ENCODE data around the gene GPR35. TPM values are rescaled to one million over a fixed set of nuclear protein-coding genes. Genes with fewer than 3 reads are reported as not detected.
A peak's percentile ranks its signal among the peaks of the same experiment; 100 is the strongest.
"Not testable (repeated sequence)": the region's sequence is repeated elsewhere in the genome, so short reads cannot be mapped to it uniquely, and the experiment has no call there.

GPR35 gene
- total RNA-seq, 1 donor from 2014 or later = 5.4 TPM

- DNase-seq (ENCODE audit: low spot score in 2 of 2, unreplicated experiment in 2 of 2) = no peak
- Mint-ChIP-seq H3K36me3 (peaks cover 20% of the 10 kb centered on the region), H3K4me1 (peaks cover 3% of the 10 kb centered on the region), H3K4me3 (no peak overlapping the region), H3K27me3 (ENCODE audit: low read depth) (no peaks in the 10 kb centered on the region), H3K9me3 (peaks cover 8% of the 10 kb centered on the region), H3K27ac (no peak overlapping the region)
- TF ChIP-seq CTCF (IDR thresholded peaks at IDR 0.05; ENCODE audit: unreplicated experiment) = no peak
These were observed 9.9 kb upstream of the GPR35 start for GRCh38 chr2:240615396-240615795.

- Mint-ChIP-seq H3K9me3 (peaks cover 8% of the 10 kb centered on the region), H3K27me3 (ENCODE audit: low read depth) (no peaks in the 10 kb centered on the region), H3K27ac (peak overlapping the region; percentile 21), H3K4me1 (peaks cover 3% of the 10 kb centered on the region), H3K36me3 (peaks cover 20% of the 10 kb centered on the region), H3K4me3 (no peak overlapping the region)
- no peak for DNase-seq (ENCODE audit: low spot score in 2 of 2, unreplicated experiment in 2 of 2)
- TF ChIP-seq CTCF (IDR thresholded peaks at IDR 0.05; ENCODE audit: unreplicated experiment) = no peak
These were observed 9.3 kb upstream of the GPR35 start for GRCh38 chr2:240615820-240616547.

DNA sequence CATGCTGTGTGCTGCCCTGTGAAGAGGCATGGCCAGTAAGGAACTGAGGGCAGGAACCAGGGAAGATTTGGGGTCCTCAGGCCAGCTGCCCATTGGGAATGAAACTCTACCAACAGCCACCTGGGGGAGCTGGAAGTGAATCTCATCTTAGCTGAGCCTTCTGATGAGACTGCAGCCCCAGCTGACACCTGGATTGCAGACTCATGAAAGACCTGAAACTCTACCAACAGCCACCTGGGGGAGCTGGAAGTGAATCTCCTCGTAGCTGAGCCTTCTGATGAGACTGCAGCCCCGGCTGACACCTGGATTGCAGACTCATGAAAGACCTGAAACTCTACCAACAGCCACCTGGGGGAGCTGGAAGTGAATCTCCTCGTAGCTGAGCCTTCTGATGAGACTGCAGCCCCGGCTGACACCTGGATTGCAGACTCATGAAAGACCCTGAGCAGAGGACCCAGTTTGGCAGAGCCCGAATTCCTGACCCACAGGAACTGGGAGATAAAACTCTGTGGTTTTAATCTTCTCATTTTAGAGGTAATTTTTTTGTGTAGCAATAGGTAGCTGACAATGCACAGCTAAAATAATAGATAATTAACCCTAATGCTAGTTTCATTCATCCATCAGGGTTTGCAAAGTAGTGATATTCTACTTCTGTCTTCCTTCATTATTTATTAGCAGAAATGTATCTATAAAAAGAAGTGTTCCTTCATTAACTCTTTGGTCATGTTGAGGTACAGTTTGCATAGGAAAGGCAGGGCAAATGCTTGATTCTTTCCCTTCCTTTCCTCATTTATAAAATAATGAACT, 8.2 kb upstream of the GPR35 start:
- not testable (repeated sequence) for H3K27ac Mint-ChIP-seq; H3K4me1 Mint-ChIP-seq; H3K9me3 Mint-ChIP-seq; H3K4me3 Mint-ChIP-seq; DNase-seq (ENCODE audit: low spot score in 2 of 2, unreplicated experiment in 2 of 2); H3K27me3 Mint-ChIP-seq (ENCODE audit: low read depth)
- H3K36me3 Mint-ChIP-seq = peaks cover 14% of the 10 kb centered on the region

- TF ChIP-seq CTCF (IDR thresholded peaks at IDR 0.05; ENCODE audit: unreplicated experiment) = no peak
- Mint-ChIP-seq H3K27me3 (ENCODE audit: low read depth) (no peaks in the 10 kb centered on the region), H3K27ac (no peak overlapping the region), H3K4me1 (peaks cover 5% of the 10 kb centered on the region), H3K9me3 (peaks cover 8% of the 10 kb centered on the region), H3K36me3 (peaks cover 14% of the 10 kb centered on the region), H3K4me3 (no peak overlapping the region)
- no peak for DNase-seq (ENCODE audit: low spot score in 2 of 2, unreplicated experiment in 2 of 2)
These were observed 6.5 kb upstream of the GPR35 start for GRCh38 chr2:240618776-240619175.

DNA sequence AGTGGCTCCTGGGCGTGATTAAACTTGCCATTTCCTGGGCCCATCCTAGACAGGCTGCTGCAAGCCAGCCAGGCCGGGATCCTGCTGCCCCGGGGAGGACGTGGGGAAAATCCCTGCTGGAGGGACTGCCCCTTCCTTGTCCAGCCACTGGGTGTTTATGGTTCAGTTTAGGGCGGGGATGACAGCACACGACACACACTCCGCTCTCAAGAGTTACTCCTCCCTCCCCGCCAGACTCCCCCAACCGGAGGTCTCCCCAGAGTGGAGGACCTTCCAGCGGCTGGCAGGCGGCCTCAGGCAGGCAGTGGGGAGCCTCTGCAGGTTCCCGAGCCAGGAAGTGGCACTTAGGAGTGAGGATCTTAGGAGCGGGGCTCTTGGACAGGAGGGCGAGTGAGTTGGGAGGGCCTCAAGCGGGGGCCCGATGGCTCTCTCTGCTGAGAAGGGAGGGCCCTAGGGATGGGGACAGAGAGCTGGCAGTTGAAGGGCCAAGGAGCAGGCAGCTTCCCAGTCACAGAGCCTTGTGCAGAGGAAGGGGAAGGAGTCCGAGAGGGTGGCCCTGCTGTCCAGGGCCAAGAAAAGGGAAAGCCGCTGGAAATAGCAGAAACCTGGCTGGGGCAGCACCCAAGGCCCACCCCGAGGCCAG, 5.7 kb upstream of the GPR35 start:
- no peak for TF ChIP-seq CTCF (IDR thresholded peaks at IDR 0.05; ENCODE audit: unreplicated experiment)
- peaks cover 14% of the 10 kb centered on the region for H3K36me3 Mint-ChIP-seq
- H3K4me3 Mint-ChIP-seq = no peak overlapping the region
- no peak overlapping the region for H3K27ac Mint-ChIP-seq
- DNase-seq (ENCODE audit: low spot score in 2 of 2, unreplicated experiment in 2 of 2) = no peak
- H3K9me3 Mint-ChIP-seq = peaks cover 8% of the 10 kb centered on the region
- H3K4me1 Mint-ChIP-seq = peaks cover 5% of the 10 kb centered on the region
- no peaks in the 10 kb centered on the region for H3K27me3 Mint-ChIP-seq (ENCODE audit: low read depth)

Data from mesothelial cell of epicardium (in vitro differentiated cells).